Adipocyte (in vitro differentiated cells): Measurements from ENCODE around the gene DNMT3A.

Experiments
- DNase-seq: peaks from one replicate; pipeline ENCODE4 v3.0.0-alpha.2; 2015; ENCODE audit warnings: low read depth
- H3K27me3 ChIP-seq: replicated peaks from 2 replicates; pipeline ENCODE4 v1.7.0; 2013; ENCODE audit warnings: mild to moderate bottlenecking, low read length, moderate library complexity; ENCODE audit not compliant: control insufficient read depth, insufficient read depth
- H3K36me3 ChIP-seq: 2 replicates; pipeline ENCODE4 v1.7.0; 2013; ENCODE audit warnings: low read length, mild to moderate bottlenecking, moderate library complexity; ENCODE audit not compliant: control insufficient read depth, insufficient read depth, severe bottlenecking
- H3K4me1 ChIP-seq: 2 replicates; pipeline ENCODE4 v1.7.0; 2013; ENCODE audit warnings: mild to moderate bottlenecking, low read length, moderate library complexity; ENCODE audit not compliant: control insufficient read depth, insufficient read depth
- H3K4me3 ChIP-seq: 2 replicates; pipeline ENCODE4 v1.7.0; 2013; ENCODE audit warnings: mild to moderate bottlenecking, low read length, moderate library complexity
- H3K9ac ChIP-seq: 2 replicates; pipeline ENCODE4 v1.7.0; 2013; ENCODE audit warnings: mild to moderate bottlenecking, low read length, moderate library complexity
- H3K9me3 ChIP-seq: 2 replicates; pipeline ENCODE4 v1.7.0; 2013; ENCODE audit warnings: mild to moderate bottlenecking, low read length, moderate library complexity; ENCODE audit not compliant: control insufficient read depth

Gene DNMT3A

GRCh38 chr2:25323042-25323514 is 18.6 kb downstream of the DNMT3A start:
- peaks cover 6% of the 10 kb centered on the region for H3K4me1 ChIP-seq
- no peaks in the 10 kb centered on the region for H3K27me3 ChIP-seq
- H3K36me3 ChIP-seq: no peaks in the 10 kb centered on the region
- peaks cover 7% of the 10 kb centered on the region for H3K9me3 ChIP-seq
- DNase-seq: peak; percentile 4
- H3K4me3 ChIP-seq: no peak overlapping the region
- H3K9ac ChIP-seq: no peak overlapping the region

- DNase-seq: no peak
- no peak overlapping the region for H3K4me3 ChIP-seq
- no peak overlapping the region for H3K9ac ChIP-seq
- H3K27me3 ChIP-seq: no peaks in the 10 kb centered on the region
- no peaks in the 10 kb centered on the region for H3K36me3 ChIP-seq
- peaks cover 6% of the 10 kb centered on the region for H3K4me1 ChIP-seq
- H3K9me3 ChIP-seq: peaks cover 7% of the 10 kb centered on the region
These were observed 19.4 kb downstream of the DNMT3A start for GRCh38 chr2:25322312-25322711.

- Histone ChIP-seq H3K9ac (no peak overlapping the region), H3K27me3 (no peaks in the 10 kb centered on the region), H3K9me3 (no peaks in the 10 kb centered on the region), H3K4me1 (peaks cover 9% of the 10 kb centered on the region), H3K4me3 (no peak overlapping the region), H3K36me3 (no peaks in the 10 kb centered on the region)
- DNase-seq: no peak
These were observed 21.6 kb downstream of the DNMT3A start for GRCh38 chr2:25320077-25320476.

- peaks cover 5% of the 10 kb centered on the region for H3K4me1 ChIP-seq
- no peaks in the 10 kb centered on the region for H3K9me3 ChIP-seq
- H3K36me3 ChIP-seq: no peaks in the 10 kb centered on the region
- H3K9ac ChIP-seq: no peak overlapping the region
- H3K27me3 ChIP-seq: no peaks in the 10 kb centered on the region
- no peak overlapping the region for H3K4me3 ChIP-seq
- no peak for DNase-seq
These were observed 25.6 kb downstream of the DNMT3A start for GRCh38 chr2:25316101-25316500.

GRCh38 chr2:25315316-25315680 is 26.4 kb downstream of the DNMT3A start:
- DNase-seq: no peak
- no peaks in the 10 kb centered on the region for H3K36me3 ChIP-seq
- H3K9ac ChIP-seq: no peak overlapping the region
- peaks cover 5% of the 10 kb centered on the region for H3K4me1 ChIP-seq
- no peaks in the 10 kb centered on the region for H3K27me3 ChIP-seq
- no peak overlapping the region for H3K4me3 ChIP-seq
- H3K9me3 ChIP-seq: no peaks in the 10 kb centered on the region

GRCh38 chr2:25314514-25315315 is 27.0 kb downstream of the DNMT3A start:
- H3K4me3 ChIP-seq: no peak overlapping the region

GRCh38 chr2:25313711-25314513 is 27.8 kb downstream of the DNMT3A start:
- no peak overlapping the region for H3K9ac ChIP-seq
- peaks cover 5% of the 10 kb centered on the region for H3K4me1 ChIP-seq
- no peaks in the 10 kb centered on the region for H3K36me3 ChIP-seq
- H3K4me3 ChIP-seq: no peak overlapping the region
- H3K9me3 ChIP-seq: no peaks in the 10 kb centered on the region
- no peaks in the 10 kb centered on the region for H3K27me3 ChIP-seq
- no peak for DNase-seq

More at GRCh38 chr2:25314514-25315315, 27.0 kb downstream of the DNMT3A start:
- Histone ChIP-seq H3K27me3 (no peaks in the 10 kb centered on the region), H3K9me3 (no peaks in the 10 kb centered on the region), H3K36me3 (no peaks in the 10 kb centered on the region), H3K9ac (no peak overlapping the region), H3K4me1 (peaks cover 5% of the 10 kb centered on the region)
- DNase-seq: peak; percentile 9

GRCh38 chr2:25312958-25313710 is 28.6 kb downstream of the DNMT3A start:
- Histone ChIP-seq H3K27me3 (no peaks in the 10 kb centered on the region), H3K4me1 (peaks cover 5% of the 10 kb centered on the region), H3K9ac (no peak overlapping the region), H3K9me3 (no peaks in the 10 kb centered on the region), H3K4me3 (no peak overlapping the region), H3K36me3 (no peaks in the 10 kb centered on the region)
- DNase-seq: no peak

GRCh38 chr2:25311865-25312575 is 29.7 kb downstream of the DNMT3A start:
- DNase-seq: no peak
- Histone ChIP-seq H3K9ac (no peak overlapping the region), H3K9me3 (no peaks in the 10 kb centered on the region), H3K27me3 (no peaks in the 10 kb centered on the region), H3K4me3 (no peak overlapping the region), H3K36me3 (no peaks in the 10 kb centered on the region), H3K4me1 (peaks cover 6% of the 10 kb centered on the region)

- peaks cover 12% of the 10 kb centered on the region for H3K4me1 ChIP-seq
- no peaks in the 10 kb centered on the region for H3K9me3 ChIP-seq
- DNase-seq: no peak
- H3K4me3 ChIP-seq: no peak overlapping the region
- no peaks in the 10 kb centered on the region for H3K27me3 ChIP-seq
- no peaks in the 10 kb centered on the region for H3K36me3 ChIP-seq
- no peak overlapping the region for H3K9ac ChIP-seq
These were observed 30.5 kb downstream of the DNMT3A start for GRCh38 chr2:25310965-25311864.
